GM19035 (cell line): ENCODE data around the gene SLC2A11.
A peak's percentile ranks its signal among the peaks of the same experiment; 100 is the strongest.

Experiments used
- ATAC-seq: cut with Tn5 transposase; IDR thresholded peaks from one replicate; pipeline ENCODE4 v1.9.1; 2021; ENCODE audit not compliant: unreplicated experiment

The SLC2A11 gene

GRCh38 chr22:23832226-23833016 lies 25.3 kb upstream of the SLC2A11 start:
- ATAC-seq: no peak

GRCh38 chr22:23833017-23833751 lies 24.5 kb upstream of the SLC2A11 start:
- ATAC-seq: no peak

DNA sequence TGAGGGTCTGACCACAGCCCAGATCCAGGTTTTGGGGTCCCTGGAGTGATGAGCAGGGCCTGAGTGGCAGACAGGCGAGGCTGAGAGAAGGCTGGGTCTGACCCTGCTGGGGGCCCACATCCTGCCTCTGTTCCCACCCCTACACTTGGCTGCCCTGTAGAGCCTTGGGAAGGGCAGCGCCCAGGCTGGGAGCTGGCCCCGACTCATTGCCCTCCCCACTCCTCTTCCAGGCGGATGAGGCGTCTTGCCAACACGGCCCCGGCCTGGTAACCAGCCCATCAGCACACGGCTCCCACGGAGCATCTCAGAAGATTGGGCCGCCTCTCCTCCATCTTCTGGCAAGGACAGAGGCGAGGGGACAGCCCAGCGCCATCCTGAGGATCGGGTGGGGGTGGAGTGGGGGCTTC lies 23.8 kb upstream of the SLC2A11 start:
- no peak for ATAC-seq

- ATAC-seq: no peak
Measured at GRCh38 chr22:23834406-23834792, 23.3 kb upstream of the SLC2A11 start.

DNA sequence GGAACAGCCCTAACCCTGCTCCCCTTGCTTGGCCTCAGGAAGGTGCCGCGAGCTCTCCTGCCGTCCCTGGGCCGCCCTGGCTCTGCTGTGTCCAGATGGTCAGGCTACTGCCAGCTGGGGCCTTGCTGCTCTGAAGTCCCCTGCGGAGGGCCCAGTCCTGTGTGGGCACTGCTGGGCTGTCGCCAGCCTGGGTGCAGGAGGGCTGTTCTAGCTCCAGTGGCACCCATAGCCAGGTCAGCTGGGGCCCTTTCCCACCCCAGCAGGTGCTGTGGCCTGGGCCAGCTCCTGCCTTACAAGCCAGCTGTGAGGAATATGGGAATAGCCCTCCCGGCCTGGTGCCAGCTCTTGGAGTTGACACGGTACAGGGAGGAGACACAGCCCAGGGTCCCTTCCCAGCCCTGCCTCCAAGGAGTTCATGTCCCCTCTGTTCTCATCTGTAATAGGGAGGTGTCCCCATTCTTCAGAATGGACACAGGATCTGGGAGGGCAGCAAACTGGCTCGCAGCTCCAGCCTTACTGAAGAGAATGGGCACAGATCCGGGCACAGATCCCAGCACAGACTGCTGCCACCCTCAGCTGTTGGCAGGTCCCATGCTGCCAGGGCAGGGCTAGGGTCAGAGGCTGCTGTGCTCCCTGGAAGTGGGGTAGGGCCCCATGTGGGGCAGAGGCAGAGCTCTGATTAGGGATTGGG lies 22.7 kb upstream of the SLC2A11 start:
- ATAC-seq: no peak

GRCh38 chr22:23835484-23836144 lies 22.1 kb upstream of the SLC2A11 start:
- ATAC-seq: no peak

DNA sequence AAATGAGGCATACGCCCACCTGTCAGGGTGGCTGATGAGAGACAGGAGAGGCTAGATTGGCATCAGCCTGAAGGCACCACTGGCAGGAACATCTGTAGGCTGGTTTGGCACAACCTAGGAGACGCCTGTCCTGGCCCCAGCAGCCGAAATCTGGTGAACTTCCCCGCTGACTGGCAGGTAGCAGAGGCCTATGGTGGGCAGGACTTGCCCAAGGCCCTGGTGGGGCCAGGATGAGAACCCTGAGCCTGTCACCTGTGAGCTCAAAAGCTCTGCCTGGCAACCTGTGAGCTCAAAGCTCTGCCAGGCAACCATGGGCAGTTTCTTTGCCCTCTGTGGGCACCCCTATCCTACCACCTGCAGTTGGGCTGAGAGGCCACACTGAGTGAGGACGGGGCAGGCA lies 21.4 kb upstream of the SLC2A11 start:
- no peak for ATAC-seq

DNA sequence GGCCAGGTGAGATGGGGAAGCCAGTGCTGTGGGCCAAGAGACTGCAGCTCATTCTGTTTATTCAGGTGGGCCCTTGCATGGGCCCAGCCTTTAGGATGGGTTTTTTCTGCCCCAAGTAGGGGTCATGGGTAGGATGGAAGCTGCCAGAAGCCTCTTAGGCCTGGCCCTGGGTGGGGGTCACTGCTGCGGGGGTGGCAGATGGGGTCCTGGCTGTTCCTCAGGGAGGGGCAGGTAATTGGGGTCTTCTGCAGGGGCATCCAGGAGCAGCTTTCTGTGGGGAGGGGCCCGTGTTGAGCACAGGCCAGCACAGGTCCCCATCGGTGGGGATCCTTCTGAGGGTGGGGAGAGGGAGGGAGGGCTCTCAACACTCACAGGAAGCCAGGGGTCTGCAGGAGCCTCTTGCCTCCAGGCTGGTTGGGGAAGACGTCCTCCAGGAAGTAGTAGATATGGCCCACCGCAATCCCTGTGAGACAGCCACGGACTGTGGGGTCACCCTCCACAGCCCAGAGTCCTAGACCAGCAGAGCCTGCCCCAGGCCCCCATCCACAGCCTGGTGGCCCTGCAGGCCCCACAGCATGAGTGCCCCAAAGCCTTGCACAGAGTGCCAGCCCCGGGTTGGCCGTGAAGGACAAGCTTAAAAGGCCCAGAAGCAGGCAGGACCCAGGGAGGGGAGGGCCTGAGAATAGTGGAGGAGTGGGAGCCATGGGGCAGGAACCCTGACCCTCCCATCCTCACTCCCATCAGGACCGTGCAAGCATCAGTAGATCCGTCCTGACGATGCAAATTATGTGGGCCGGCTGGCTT lies 20.8 kb upstream of the SLC2A11 start:
- no peak for ATAC-seq

GRCh38 chr22:23837496-23837859 lies 20.2 kb upstream of the SLC2A11 start:
- ATAC-seq: no peak

- ATAC-seq: no peak
Measured at GRCh38 chr22:23837911-23838680, 19.6 kb upstream of the SLC2A11 start.

GRCh38 chr22:23838681-23839468 lies 18.8 kb upstream of the SLC2A11 start, which contains the start of gene DERL3:
Gene DERL3, minus strand, starts transcription at chr22:23839006. Its CDS starts 19 bp downstream, at chr22:23838987.
- ATAC-seq: peak; percentile 84

- no peak for ATAC-seq
Measured at GRCh38 chr22:23840026-23840425, 17.6 kb upstream of the SLC2A11 start.

- no peak for ATAC-seq
Measured at GRCh38 chr22:23841292-23841691, 16.4 kb upstream of the SLC2A11 start.

DNA sequence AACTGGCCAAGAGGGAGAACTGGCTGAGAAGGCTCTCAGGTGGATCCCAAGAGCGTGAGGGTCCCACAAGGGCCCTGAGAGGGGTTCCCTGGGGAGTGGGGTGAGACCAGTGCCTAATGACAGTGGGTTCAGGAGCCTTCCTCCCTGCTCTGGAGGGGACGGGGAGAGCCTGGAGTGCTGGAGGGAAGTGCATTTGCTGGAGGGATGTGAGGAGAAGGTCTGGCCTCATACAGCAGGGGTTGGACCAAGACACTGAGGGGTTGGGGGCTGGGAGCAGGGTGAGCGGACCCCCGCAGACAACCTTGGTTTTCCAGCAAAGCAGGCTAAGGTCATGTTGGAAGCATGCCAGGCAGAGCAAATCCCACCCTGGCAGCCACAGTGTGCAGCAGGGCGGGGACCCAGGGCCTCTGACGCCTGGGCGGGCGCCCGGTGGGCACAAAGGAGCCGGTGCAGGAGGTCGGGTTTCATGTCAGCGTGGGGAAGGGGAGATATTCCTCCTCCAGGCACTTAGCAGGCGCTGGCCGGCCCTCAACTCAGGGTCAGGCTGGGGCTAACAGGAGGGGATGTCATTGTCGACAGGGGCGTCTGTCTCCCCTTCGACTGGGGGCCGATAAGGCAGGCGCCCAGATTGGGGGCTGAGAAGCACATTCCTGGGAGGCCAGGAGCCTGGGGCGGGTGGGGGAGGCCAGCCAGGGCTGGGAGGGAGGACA lies 15.8 kb upstream of the SLC2A11 start:
- no peak for ATAC-seq

GRCh38 chr22:23842599-23842998 lies 15.1 kb upstream of the SLC2A11 start:
- ATAC-seq: no peak

- no peak for ATAC-seq
Measured at GRCh38 chr22:23844739-23845202, 12.9 kb upstream of the SLC2A11 start.

- ATAC-seq: no peak
Measured at GRCh38 chr22:23845265-23846080, 12.2 kb upstream of the SLC2A11 start.
